Colonic mucosa (tissue), 4 donors: ENCODE measurements around the gene NRXN2. TPM values are rescaled to one million over a fixed set of nuclear protein-coding genes. Genes with fewer than 3 reads are reported as not detected.

Source experiments
- DNase-seq: peaks from one replicate; pipeline ENCODE4 v3.0.0-alpha.2; 2020
- H3K27ac ChIP-seq: fragments of 200-600 bp; one replicate; pipeline ENCODE4 v1.8.0; 2021
- H3K27me3 ChIP-seq: fragments of 200-600 bp; one replicate; pipeline ENCODE4 v1.8.0; 2021
- H3K36me3 ChIP-seq: fragments of 200-600 bp; one replicate; pipeline ENCODE4 v1.8.0; 2021
- H3K4me1 ChIP-seq: fragments of 200-600 bp; one replicate; pipeline ENCODE4 v1.8.0; 2021; ENCODE audit warnings: mild to moderate bottlenecking
- H3K4me3 ChIP-seq: fragments of 200-600 bp; one replicate; pipeline ENCODE4 v1.8.0; 2021
- H3K9ac ChIP-seq, 2 donors: one replicate each; pipeline ENCODE4 v1.7.0; 2013; ENCODE audit warnings: control low read depth in 2 of 2, low read depth in 2 of 2, low read length in 2 of 2
- H3K9me3 ChIP-seq: fragments of 200-600 bp; one replicate; pipeline ENCODE4 v1.8.0; 2021
- CTCF ChIP-seq: fragments of 200-600 bp; IDR thresholded peaks from one replicate; pipeline ENCODE4 v1.8.0; 2022; ENCODE audit warnings: antibody characterized with exemption, mild to moderate bottlenecking
- intact Hi-C: fragments of 100-400 bp; cut with DNase I; formaldehyde crosslinking; loops from one replicate; pipeline ENCODE4 v1.14.1; 2022
- total RNA-seq, 2 donors: library from RNA; stranded (reverse); fragmentation: NEBNext Ultra II Directional in 1 of 2; extraction: Animal tissue kit (Norgen Biotek cat#: 25700) in 1 of 2; gene quantifications; one replicate each; pipeline ENCODE4 v1.2.1, GENCODE V29; 2021
- donor health status: healthy.
- donor health status: DM: no; HTN: no; CAD: no.
- donor health status: DM: no; HTN: no; CAD: no.

Gene NRXN2
- total RNA-seq, 2 donors from 2014 or later = 2.2 to 5.4 TPM

- no peaks in the 10 kb centered on the region for H3K9me3 ChIP-seq
- peak overlapping the region; percentile 86 for H3K27ac ChIP-seq
- H3K27me3 ChIP-seq = peaks cover 43% of the 10 kb centered on the region
- peak overlapping the region; percentile 50 for H3K4me3 ChIP-seq
- H3K36me3 ChIP-seq = no peaks in the 10 kb centered on the region
- intact Hi-C loops = loop anchor here (5.0 kb wide), 1 partner anchor 57 kb away; no protein-coding TSS in a partner anchor
- no peak for TF ChIP-seq CTCF
- peak overlapping the region in 1 of 2 donors; percentile 60 for H3K9ac ChIP-seq
- DNase-seq = no peak
- peaks cover 19% of the 10 kb centered on the region for H3K4me1 ChIP-seq
These were observed 21.7 kb upstream of the NRXN2 start for GRCh38 chr11:64744544-64745188.

GRCh38 chr11:64743591-64744543 is 20.9 kb upstream of the NRXN2 start, which contains the start of gene RASGRP2:
RASGRP2 (minus strand) TSS chr11:64744142; CDS start chr11:64742866, 1,276 bp downstream.
- no peaks in the 10 kb centered on the region for H3K9me3 ChIP-seq
- peak; percentile 49 for TF ChIP-seq CTCF
- peaks cover 19% of the 10 kb centered on the region for H3K4me1 ChIP-seq
- no peaks in the 10 kb centered on the region for H3K36me3 ChIP-seq
- peak within 1 kb of the TSS; percentile 48 to 60 for H3K9ac ChIP-seq
- H3K4me3 ChIP-seq = peak within 1 kb of the TSS; percentile 50
- peak within 1 kb of the TSS; percentile 86 for H3K27ac ChIP-seq
- intact Hi-C loops = loop anchor here (5.0 kb wide), 1 partner anchor 57 kb away; no protein-coding TSS in a partner anchor
- peaks cover 43% of the 10 kb centered on the region for H3K27me3 ChIP-seq
- peak; percentile 77 for DNase-seq

GRCh38 chr11:64742889-64743590 is 20.0 kb upstream of the NRXN2 start:
- Histone ChIP-seq H3K27me3 (peaks cover 43% of the 10 kb centered on the region), H3K4me3 (peak overlapping the region; percentile 50), H3K9me3 (no peaks in the 10 kb centered on the region), H3K36me3 (no peaks in the 10 kb centered on the region), H3K4me1 (peaks cover 19% of the 10 kb centered on the region), H3K9ac (peak overlapping the region; percentile 50 to 58), H3K27ac (peak overlapping the region; percentile 70)
- DNase-seq = peak; percentile 74
- intact Hi-C loops = loop anchor here (5.0 kb wide), 1 partner anchor 56 kb away; no protein-coding TSS in a partner anchor
- TF ChIP-seq CTCF = peak; percentile 92

- no peak for DNase-seq
- H3K4me1 ChIP-seq = peaks cover 19% of the 10 kb centered on the region
- no peaks in the 10 kb centered on the region for H3K9me3 ChIP-seq
- no peaks in the 10 kb centered on the region for H3K36me3 ChIP-seq
- intact Hi-C loops = loop anchor here (5.0 kb wide), 1 partner anchor 55 kb away; no protein-coding TSS in a partner anchor
- peak overlapping the region; percentile 50 to 58 for H3K9ac ChIP-seq
- peak overlapping the region; percentile 50 for H3K4me3 ChIP-seq
- peaks cover 43% of the 10 kb centered on the region for H3K27me3 ChIP-seq
- no peak for TF ChIP-seq CTCF
- peak overlapping the region; percentile 70 for H3K27ac ChIP-seq
These were observed 19.3 kb upstream of the NRXN2 start for GRCh38 chr11:64742087-64742888.
